ENCODE data around the gene ADAM17. TPM values are rescaled to one million over a fixed set of nuclear protein-coding genes. Genes with fewer than 3 reads are reported as not detected.

Gene ADAM17
- total and polyA plus RNA-seq, 2 donors (not counting 1 experiment from before 2014, with no cell fraction given): 12.3 to 69.9 TPM

- DNase-seq (ENCODE audit: low read depth in 2 of 2): peak; percentile 63 to 67
- Histone ChIP-seq H3K4me1 (ENCODE audit: control insufficient read depth, extremely low read depth, insufficient read depth, low read length) (peaks cover 10% of the 10 kb centered on the region), H3K4me2 (ENCODE audit: extremely low read depth, insufficient read depth, low read length) (peak overlapping the region; percentile 4), H3K27me3 (ENCODE audit: control insufficient read depth, insufficient read depth, low read length) (no peaks in the 10 kb centered on the region), H4K20me1 (ENCODE audit: control insufficient read depth, extremely low read depth, insufficient read depth, low read length) (no peaks in the 10 kb centered on the region), H3K4me3 (replicated peaks in 1 of 4; ENCODE audit: control extremely low read depth in 1 of 4, insufficient read depth in 1 of 4, low read depth in 3 of 4, low read length in 4 of 4) (no peak overlapping the region), H3K27ac (ENCODE audit: insufficient read depth, low read length) (peak overlapping the region; percentile 66), H2AFZ (ENCODE audit: low read length) (no peak overlapping the region), H3K9ac (ENCODE audit: insufficient read depth, low read length) (no peak overlapping the region), H3K9me3 (ENCODE audit: control insufficient read depth, insufficient read depth, low read depth, low read length) (no peaks in the 10 kb centered on the region), H3K36me3 (ENCODE audit: control insufficient read depth, insufficient read depth, low read length) (peaks cover 7% of the 10 kb centered on the region), H3K79me2 (ENCODE audit: control insufficient read depth, insufficient read depth, low read length) (no peaks in the 10 kb centered on the region)
- TF ChIP-seq CTCF (conservative IDR thresholded peaks at IDR 0.05 in 1 of 2, IDR thresholded peaks at IDR 0.05 in 1 of 2; ENCODE audit: low read depth in 1 of 2, low read length in 2 of 2): no peak
- TF ChIP-seq EZH2 (IDR thresholded peaks at IDR 0.05; ENCODE audit: low read length, missing control alignments): no peak
Observed at GRCh38 chr2:9440058-9440727, 115.4 kb downstream of the ADAM17 start.

- H3K36me3 ChIP-seq (ENCODE audit: control insufficient read depth, insufficient read depth, low read length): peaks cover 7% of the 10 kb centered on the region
Observed at GRCh38 chr2:9439536-9439935, 116.1 kb downstream of the ADAM17 start.

More at GRCh38 chr2:9439536-9439935, 116.1 kb downstream of the ADAM17 start:
- Histone ChIP-seq H3K4me1 (ENCODE audit: control insufficient read depth, extremely low read depth, insufficient read depth, low read length) (peaks cover 10% of the 10 kb centered on the region), H3K79me2 (ENCODE audit: control insufficient read depth, insufficient read depth, low read length) (no peaks in the 10 kb centered on the region), H2AFZ (ENCODE audit: low read length) (no peak overlapping the region), H3K9me3 (ENCODE audit: control insufficient read depth, insufficient read depth, low read depth, low read length) (no peaks in the 10 kb centered on the region), H3K9ac (ENCODE audit: insufficient read depth, low read length) (no peak overlapping the region), H3K27ac (ENCODE audit: insufficient read depth, low read length) (peak overlapping the region; percentile 66), H3K4me2 (ENCODE audit: extremely low read depth, insufficient read depth, low read length) (peak overlapping the region; percentile 4), H3K27me3 (ENCODE audit: control insufficient read depth, insufficient read depth, low read length) (no peaks in the 10 kb centered on the region), H3K4me3 (replicated peaks in 1 of 4; ENCODE audit: control extremely low read depth in 1 of 4, insufficient read depth in 1 of 4, low read depth in 3 of 4, low read length in 4 of 4) (no peak overlapping the region), H4K20me1 (ENCODE audit: control insufficient read depth, extremely low read depth, insufficient read depth, low read length) (no peaks in the 10 kb centered on the region)
- TF ChIP-seq CTCF (conservative IDR thresholded peaks at IDR 0.05 in 1 of 2, IDR thresholded peaks at IDR 0.05 in 1 of 2; ENCODE audit: low read depth in 1 of 2, low read length in 2 of 2) (no peak), EZH2 (IDR thresholded peaks at IDR 0.05; ENCODE audit: low read length, missing control alignments) (no peak)
- DNase-seq (ENCODE audit: low read depth in 2 of 2): peak in 1 of 2 donors; percentile 24

Other genes with a start within 250 kb of the ADAM17 start
- gene ITGB1BP1, start 132.3 kb downstream of the ADAM17 start, total RNA-seq: 44.4 and 44.6 TPM in 2 replicates
- gene ITGB1BP1, start 132.3 kb downstream of the ADAM17 start, polyA plus RNA-seq: 107 and 131 TPM in 2 replicates
- 46.2 and 53.0 TPM in 2 replicates for gene CPSF3, start 132.2 kb downstream of the ADAM17 start, total RNA-seq
- 48.6 and 54.1 TPM in 2 replicates for gene CPSF3, start 132.2 kb downstream of the ADAM17 start, polyA plus RNA-seq
- gene IAH1, start 81.3 kb downstream of the ADAM17 start, total RNA-seq: 84.7 and 92.5 TPM in 2 replicates
- 119 and 127 TPM in 2 replicates for gene IAH1, start 81.3 kb downstream of the ADAM17 start, polyA plus RNA-seq
- gene YWHAQ, start 75.2 kb upstream of the ADAM17 start, total RNA-seq: 247 and 323 TPM in 2 replicates
- 510 and 666 TPM in 2 replicates for gene YWHAQ, start 75.2 kb upstream of the ADAM17 start, polyA plus RNA-seq

All from fibroblast of lung (primary cell).